Mucosa of gallbladder (tissue), 1 donor: ENCODE measurements around the gene PROK1. TPM values are rescaled to one million over a fixed set of nuclear protein-coding genes. Genes with fewer than 3 reads are reported as not detected.
A peak's percentile ranks its signal among the peaks of the same experiment; 100 is the strongest.
"Not testable (repeated sequence)": the region's sequence is repeated elsewhere in the genome, so short reads cannot be mapped to it uniquely, and the experiment has no call there.

Experiments
- DNase-seq: peaks from one replicate; pipeline ENCODE4 v3.0.0-alpha.2; 2020; ENCODE audit warnings: low spot score
- total RNA-seq: library from RNA; stranded (reverse); gene quantifications from one replicate; pipeline ENCODE4 v1.2.1, GENCODE V29; 2021
- donor health status: DM: no; HTN: no; CAD: no.

PROK1 gene
- total RNA-seq, result 0.40 TPM

- DNase-seq, result no peak
Measured at GRCh38 chr1:110450929-110451328, at the start of gene PROK1. TSS of gene PROK1 (plus strand) at chr1:110451149. CDS start at chr1:110451217, 68 bp downstream.

- no peak for DNase-seq
Measured at GRCh38 chr1:110403805-110404204, 47.1 kb upstream of the PROK1 start.

- DNase-seq, result no peak
Measured at GRCh38 chr1:110404401-110404800, 46.5 kb upstream of the PROK1 start.

- DNase-seq, result not testable (repeated sequence)
Measured at GRCh38 chr1:110406407-110406806, 44.5 kb upstream of the PROK1 start.

- DNase-seq, result peak; percentile 96
Measured at GRCh38 chr1:110407260-110408210, 43.4 kb upstream of the PROK1 start, which contains the start of gene LAMTOR5. TSS of gene LAMTOR5 (minus strand) at chr1:110407694. CDS start at chr1:110407620, 74 bp downstream.

GRCh38 chr1:110408488-110408887, 42.5 kb upstream of the PROK1 start:
- DNase-seq, result no peak

- DNase-seq, result no peak
Measured at GRCh38 chr1:110409316-110409715, 41.6 kb upstream of the PROK1 start.

- DNase-seq, result no peak
Measured at GRCh38 chr1:110411173-110411735, 39.7 kb upstream of the PROK1 start.

- DNase-seq, result peak; percentile 60
Measured at GRCh38 chr1:110412576-110412975, 38.4 kb upstream of the PROK1 start.

- DNase-seq, result not testable (repeated sequence)
Measured at GRCh38 chr1:110413045-110413444, 37.9 kb upstream of the PROK1 start.

GRCh38 chr1:110418729-110419128, 32.2 kb upstream of the PROK1 start:
- DNase-seq, result no peak

- no peak for DNase-seq
Measured at GRCh38 chr1:110420023-110420662, 30.8 kb upstream of the PROK1 start.

- DNase-seq, result no peak
Measured at GRCh38 chr1:110420874-110421793, 29.8 kb upstream of the PROK1 start.

- DNase-seq, result no peak
Measured at GRCh38 chr1:110424699-110425611, 26.0 kb upstream of the PROK1 start.

- no peak for DNase-seq
Measured at GRCh38 chr1:110425612-110426152, 25.3 kb upstream of the PROK1 start.

- no peak for DNase-seq
Measured at GRCh38 chr1:110426854-110427253, 24.1 kb upstream of the PROK1 start.

GRCh38 chr1:110428946-110429345, 22.0 kb upstream of the PROK1 start:
- DNase-seq, result no peak

GRCh38 chr1:110430366-110430765, 20.6 kb upstream of the PROK1 start:
- no peak for DNase-seq

GRCh38 chr1:110430901-110431300, 20.0 kb upstream of the PROK1 start:
- DNase-seq, result no peak

- no peak for DNase-seq
Measured at GRCh38 chr1:110433213-110433612, 17.7 kb upstream of the PROK1 start.
